HepG2 (cell line): Measurements from ENCODE around the gene PNPLA3. TPM values are rescaled to one million over a fixed set of nuclear protein-coding genes. Genes with fewer than 3 reads are reported as not detected.

ENCODE experiments used
- ATAD3A ChIP-seq: sonication (generic); formaldehyde crosslinking; IDR thresholded peaks from 2 replicates; pipeline ENCODE4 v1.4.0; 2020; ENCODE audit warnings: missing genetic modification reagents
- FOXO1 ChIP-seq: sonication (generic); formaldehyde crosslinking; IDR thresholded peaks from 2 replicates; pipeline ENCODE4 v1.4.0; 2020; ENCODE audit warnings: missing genetic modification reagents
- GTF3A ChIP-seq: sonication (generic); formaldehyde crosslinking; conservative IDR thresholded peaks from 2 replicates; pipeline ENCODE4 v1.4.0; 2020; ENCODE audit warnings: mild to moderate bottlenecking, missing genetic modification reagents
- MTF1 ChIP-seq: sonication (generic); formaldehyde crosslinking; IDR thresholded peaks from 2 replicates; pipeline ENCODE4 v1.5.0; 2020; ENCODE audit warnings: missing genetic modification reagents
- PAWR ChIP-seq: sonication (generic); formaldehyde crosslinking; IDR thresholded peaks from 2 replicates; pipeline ENCODE4 v1.4.0; 2020; ENCODE audit warnings: missing genetic modification reagents, mild to moderate bottlenecking, borderline replicate concordance
- RFXAP ChIP-seq: sonication (generic); formaldehyde crosslinking; IDR thresholded peaks from 2 replicates; pipeline ENCODE4 v1.4.0; 2020; ENCODE audit warnings: missing genetic modification reagents, borderline replicate concordance
- SMARCE1 ChIP-seq: fragments of 450-650 bp; IDR thresholded peaks from 2 replicates; pipeline ENCODE4 v1.6.1; 2017; ENCODE audit warnings: borderline replicate concordance
- SUZ12 ChIP-seq: fragments of 150-350 bp; IDR thresholded peaks from 2 replicates; pipeline ENCODE4 v1.6.1; 2014; ENCODE audit warnings: low read depth, low read length
- ZNF224 ChIP-seq: sonication (generic); formaldehyde crosslinking; IDR thresholded peaks from 2 replicates; pipeline ENCODE4 v1.5.0; 2020; ENCODE audit warnings: mild to moderate bottlenecking, missing genetic modification reagents
- ZNF253 ChIP-seq: sonication (generic); formaldehyde crosslinking; IDR thresholded peaks from 2 replicates; pipeline ENCODE4 v1.8.0; 2022; ENCODE audit warnings: mild to moderate bottlenecking, missing genetic modification reagents, borderline replicate concordance
- polyA plus RNA-seq, 8 experiments: library from polyadenylated mRNA; depleted of rRNA in 3 of 8; stranded (reverse) in 7 of 8; unstranded in 1 of 8; fragments of >200 nt; fragmentation: Illumina TruSeq in 4 of 8; extraction: Trizol in 4 of 8; gene quantifications; 2 replicates each; pipeline versions ENCODE4 v1.2.1 to v1.2.3, GENCODE V29; 2011 to 2016; ENCODE audit warnings: low read depth in 4 of 8, missing spikeins in 1 of 8, mixed read lengths in 1 of 8; ENCODE audit not compliant: insufficient read depth in 1 of 8
- total RNA-seq, 5 experiments: library from RNA; depleted of rRNA; stranded (reverse); fragments of >200 nt; fragmentation: Illumina TruSeq; extraction: Trizol; gene quantifications; 2 replicates each; pipeline ENCODE4 v1.2.3, GENCODE V29; 2016; ENCODE audit warnings: low read depth in 1 of 5
- TF ChIP-seq, protein P1 (sequence below): sonication (generic); formaldehyde crosslinking; IDR thresholded peaks from 2 replicates; pipeline ENCODE4 v1.8.1; 2022; ENCODE audit warnings: mild to moderate bottlenecking, missing genetic modification reagents
- TF ChIP-seq, protein P2 (sequence below): IDR thresholded peaks from 2 replicates; pipeline ENCODE4 v1.6.1; 2016; ENCODE audit warnings: missing biosample characterization, missing genetic modification reagents, low read depth
- TF ChIP-seq, protein P3 (sequence below): sonication (generic); formaldehyde crosslinking; IDR thresholded peaks from 2 replicates; pipeline ENCODE4 v1.4.0; 2020; ENCODE audit warnings: missing genetic modification reagents
- TF ChIP-seq, protein P4 (sequence below): sonication (generic); formaldehyde crosslinking; IDR thresholded peaks from 2 replicates; pipeline ENCODE4 v1.5.0; 2020; ENCODE audit warnings: missing genetic modification reagents
- TF ChIP-seq, protein P5 (sequence below): sonication (generic); formaldehyde crosslinking; conservative IDR thresholded peaks from 2 replicates; pipeline ENCODE4 v1.4.0; 2020; ENCODE audit warnings: mild to moderate bottlenecking, missing genetic modification reagents, moderate library complexity

Gene PNPLA3
- total and polyA plus RNA-seq, 2 of the 13 experiments (the other 11 are each of a cell fraction or from before 2014, with no cell fraction given): 16.9 to 19.8 TPM

DNA sequence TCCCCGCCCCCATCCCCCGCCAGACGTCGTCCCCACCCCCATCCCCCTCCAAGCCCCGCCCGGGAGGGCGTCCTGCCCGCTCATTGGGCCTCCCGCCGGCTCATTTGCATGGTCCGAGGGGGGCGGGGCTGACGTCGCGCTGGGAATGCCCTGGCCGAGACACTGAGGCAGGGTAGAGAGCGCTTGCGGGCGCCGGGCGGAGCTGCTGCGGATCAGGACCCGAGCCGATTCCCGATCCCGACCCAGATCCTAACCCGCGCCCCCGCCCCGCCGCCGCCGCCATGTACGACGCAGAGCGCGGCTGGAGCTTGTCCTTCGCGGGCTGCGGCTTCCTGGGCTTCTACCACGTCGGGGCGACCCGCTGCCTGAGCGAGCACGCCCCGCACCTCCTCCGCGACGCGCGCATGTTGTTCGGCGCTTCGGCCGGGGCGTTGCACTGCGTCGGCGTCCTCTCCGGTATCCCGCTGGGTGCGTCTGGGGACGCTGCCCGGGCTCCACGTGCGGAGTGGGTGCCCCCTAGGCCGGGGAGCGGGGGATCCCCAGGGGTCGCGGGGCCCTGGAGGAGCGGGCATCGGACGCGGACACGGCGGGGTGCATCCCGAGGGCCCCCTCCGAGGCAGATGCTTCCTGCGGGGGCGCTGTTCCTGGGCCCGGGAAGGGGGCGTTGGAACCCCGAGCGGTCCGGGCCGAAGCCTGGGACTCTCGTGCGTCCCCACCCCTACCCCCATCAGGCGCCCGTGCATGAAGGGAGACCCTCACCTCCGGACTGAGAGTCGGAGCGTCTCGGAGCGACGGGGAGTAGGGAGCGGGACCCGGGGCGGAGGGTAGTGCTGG, at the start of gene PNPLA3 (continued):
- TF ChIP-seq FOXO1 (CRISPR knock-in tag) (no peak), ZNF253 (CRISPR knock-in tag) (no peak), SMARCE1 (no peak), ZNF224 (CRISPR knock-in tag) (peak; percentile 31; the same call in 1 of the 2 replicates), SUZ12 (no peak), RFXAP (CRISPR knock-in tag) (peak; percentile 45; the same call in 1 of the 2 replicates), MTF1 (CRISPR knock-in tag) (0 out of 2 replicates have a peak, but pooled peaks have one; percentile 55), GTF3A (no peak), PAWR (CRISPR knock-in tag) (no peak), ATAD3A (CRISPR knock-in tag) (no peak)
- TF ChIP-seq, protein P1, sequence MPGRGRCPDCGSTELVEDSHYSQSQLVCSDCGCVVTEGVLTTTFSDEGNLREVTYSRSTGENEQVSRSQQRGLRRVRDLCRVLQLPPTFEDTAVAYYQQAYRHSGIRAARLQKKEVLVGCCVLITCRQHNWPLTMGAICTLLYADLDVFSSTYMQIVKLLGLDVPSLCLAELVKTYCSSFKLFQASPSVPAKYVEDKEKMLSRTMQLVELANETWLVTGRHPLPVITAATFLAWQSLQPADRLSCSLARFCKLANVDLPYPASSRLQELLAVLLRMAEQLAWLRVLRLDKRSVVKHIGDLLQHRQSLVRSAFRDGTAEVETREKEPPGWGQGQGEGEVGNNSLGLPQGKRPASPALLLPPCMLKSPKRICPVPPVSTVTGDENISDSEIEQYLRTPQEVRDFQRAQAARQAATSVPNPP: 0 out of 2 replicates have a peak, but pooled peaks have one; percentile 55
- TF ChIP-seq, protein P2, sequence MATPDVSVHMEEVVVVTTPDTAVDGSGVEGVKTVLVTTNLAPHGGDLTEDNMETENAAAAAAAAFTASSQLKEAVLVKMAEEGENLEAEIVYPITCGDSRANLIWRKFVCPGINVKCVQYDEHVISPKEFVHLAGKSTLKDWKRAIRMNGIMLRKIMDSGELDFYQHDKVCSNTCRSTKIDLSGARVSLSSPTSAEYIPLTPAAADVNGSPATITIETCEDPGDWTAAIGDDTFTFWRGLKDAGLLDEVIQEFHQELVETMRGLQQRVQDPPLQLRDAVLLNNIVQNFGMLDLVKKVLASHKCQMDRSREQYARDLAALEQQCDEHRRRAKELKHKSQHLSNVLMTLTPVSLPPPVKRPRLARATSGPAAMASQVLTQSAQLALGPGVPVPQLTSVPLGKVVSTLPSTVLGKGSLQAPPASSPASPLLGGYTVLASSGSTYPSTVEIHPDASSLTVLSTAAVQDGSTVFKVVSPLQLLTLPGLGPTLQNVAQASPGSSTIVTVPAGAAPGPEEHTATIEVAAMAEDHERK (CRISPR knock-in tag): no peak
- TF ChIP-seq, protein P3, sequence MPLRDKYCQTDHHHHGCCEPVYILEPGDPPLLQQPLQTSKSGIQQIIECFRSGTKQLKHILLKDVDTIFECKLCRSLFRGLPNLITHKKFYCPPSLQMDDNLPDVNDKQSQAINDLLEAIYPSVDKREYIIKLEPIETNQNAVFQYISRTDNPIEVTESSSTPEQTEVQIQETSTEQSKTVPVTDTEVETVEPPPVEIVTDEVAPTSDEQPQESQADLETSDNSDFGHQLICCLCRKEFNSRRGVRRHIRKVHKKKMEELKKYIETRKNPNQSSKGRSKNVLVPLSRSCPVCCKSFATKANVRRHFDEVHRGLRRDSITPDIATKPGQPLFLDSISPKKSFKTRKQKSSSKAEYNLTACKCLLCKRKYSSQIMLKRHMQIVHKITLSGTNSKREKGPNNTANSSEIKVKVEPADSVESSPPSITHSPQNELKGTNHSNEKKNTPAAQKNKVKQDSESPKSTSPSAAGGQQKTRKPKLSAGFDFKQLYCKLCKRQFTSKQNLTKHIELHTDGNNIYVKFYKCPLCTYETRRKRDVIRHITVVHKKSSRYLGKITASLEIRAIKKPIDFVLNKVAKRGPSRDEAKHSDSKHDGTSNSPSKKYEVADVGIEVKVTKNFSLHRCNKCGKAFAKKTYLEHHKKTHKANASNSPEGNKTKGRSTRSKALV: peak; percentile 87
- TF ChIP-seq, protein P4, sequence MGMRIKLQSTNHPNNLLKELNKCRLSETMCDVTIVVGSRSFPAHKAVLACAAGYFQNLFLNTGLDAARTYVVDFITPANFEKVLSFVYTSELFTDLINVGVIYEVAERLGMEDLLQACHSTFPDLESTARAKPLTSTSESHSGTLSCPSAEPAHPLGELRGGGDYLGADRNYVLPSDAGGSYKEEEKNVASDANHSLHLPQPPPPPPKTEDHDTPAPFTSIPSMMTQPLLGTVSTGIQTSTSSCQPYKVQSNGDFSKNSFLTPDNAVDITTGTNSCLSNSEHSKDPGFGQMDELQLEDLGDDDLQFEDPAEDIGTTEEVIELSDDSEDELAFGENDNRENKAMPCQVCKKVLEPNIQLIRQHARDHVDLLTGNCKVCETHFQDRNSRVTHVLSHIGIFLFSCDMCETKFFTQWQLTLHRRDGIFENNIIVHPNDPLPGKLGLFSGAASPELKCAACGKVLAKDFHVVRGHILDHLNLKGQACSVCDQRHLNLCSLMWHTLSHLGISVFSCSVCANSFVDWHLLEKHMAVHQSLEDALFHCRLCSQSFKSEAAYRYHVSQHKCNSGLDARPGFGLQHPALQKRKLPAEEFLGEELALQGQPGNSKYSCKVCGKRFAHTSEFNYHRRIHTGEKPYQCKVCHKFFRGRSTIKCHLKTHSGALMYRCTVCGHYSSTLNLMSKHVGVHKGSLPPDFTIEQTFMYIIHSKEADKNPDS (CRISPR knock-in tag): peak; percentile 74; the same call in 1 of the 2 replicates
- TF ChIP-seq, protein P5, sequence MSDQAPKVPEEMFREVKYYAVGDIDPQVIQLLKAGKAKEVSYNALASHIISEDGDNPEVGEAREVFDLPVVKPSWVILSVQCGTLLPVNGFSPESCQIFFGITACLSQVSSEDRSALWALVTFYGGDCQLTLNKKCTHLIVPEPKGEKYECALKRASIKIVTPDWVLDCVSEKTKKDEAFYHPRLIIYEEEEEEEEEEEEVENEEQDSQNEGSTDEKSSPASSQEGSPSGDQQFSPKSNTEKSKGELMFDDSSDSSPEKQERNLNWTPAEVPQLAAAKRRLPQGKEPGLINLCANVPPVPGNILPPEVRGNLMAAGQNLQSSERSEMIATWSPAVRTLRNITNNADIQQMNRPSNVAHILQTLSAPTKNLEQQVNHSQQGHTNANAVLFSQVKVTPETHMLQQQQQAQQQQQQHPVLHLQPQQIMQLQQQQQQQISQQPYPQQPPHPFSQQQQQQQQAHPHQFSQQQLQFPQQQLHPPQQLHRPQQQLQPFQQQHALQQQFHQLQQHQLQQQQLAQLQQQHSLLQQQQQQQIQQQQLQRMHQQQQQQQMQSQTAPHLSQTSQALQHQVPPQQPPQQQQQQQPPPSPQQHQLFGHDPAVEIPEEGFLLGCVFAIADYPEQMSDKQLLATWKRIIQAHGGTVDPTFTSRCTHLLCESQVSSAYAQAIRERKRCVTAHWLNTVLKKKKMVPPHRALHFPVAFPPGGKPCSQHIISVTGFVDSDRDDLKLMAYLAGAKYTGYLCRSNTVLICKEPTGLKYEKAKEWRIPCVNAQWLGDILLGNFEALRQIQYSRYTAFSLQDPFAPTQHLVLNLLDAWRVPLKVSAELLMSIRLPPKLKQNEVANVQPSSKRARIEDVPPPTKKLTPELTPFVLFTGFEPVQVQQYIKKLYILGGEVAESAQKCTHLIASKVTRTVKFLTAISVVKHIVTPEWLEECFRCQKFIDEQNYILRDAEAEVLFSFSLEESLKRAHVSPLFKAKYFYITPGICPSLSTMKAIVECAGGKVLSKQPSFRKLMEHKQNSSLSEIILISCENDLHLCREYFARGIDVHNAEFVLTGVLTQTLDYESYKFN: peak; percentile 32; the same call in 1 of the 2 replicates
